Lung (tissue), 12 donors: ENCODE measurements around the gene MSH3. TPM values are rescaled to one million over a fixed set of nuclear protein-coding genes. Genes with fewer than 3 reads are reported as not detected.

Experiments
- ATAC-seq: fragments of 200-7000 bp; cut with Tn5 transposase; one replicate; pipeline ENCODE4 v1.9.1; 2020; ENCODE audit warnings: moderate number of reproducible peaks; ENCODE audit not compliant: insufficient read depth, low FRiP score
- DNase-seq, 3 donors: peaks; one replicate each; pipeline ENCODE4 v3.0.0-alpha.2; 2013 to 2017
- H3K27ac ChIP-seq, 2 donors: one replicate each; pipeline ENCODE4 v1.5.1; 2013; ENCODE audit warnings: mild to moderate bottlenecking in 2 of 2, moderate library complexity in 2 of 2, control low read depth in 1 of 2, inconsistent platforms in 1 of 2, low read depth in 1 of 2, low read length in 1 of 2
- H3K27me3 ChIP-seq, 3 donors: one replicate each; pipeline ENCODE4 v1.5.1; 2013; ENCODE audit warnings: low read length in 2 of 3; ENCODE audit not compliant: control insufficient read depth in 3 of 3, insufficient read depth in 3 of 3
- H3K36me3 ChIP-seq, 4 donors: one replicate each; pipeline ENCODE4 v1.5.1; 2013; ENCODE audit warnings: low read length in 4 of 4, mild to moderate bottlenecking in 1 of 4, moderate library complexity in 1 of 4; ENCODE audit not compliant: control insufficient read depth in 4 of 4, insufficient read depth in 4 of 4
- H3K4me1 ChIP-seq, 5 donors: one replicate each; pipeline ENCODE4 v1.5.1; 2013; ENCODE audit warnings: low read length in 5 of 5, mild to moderate bottlenecking in 2 of 5, moderate library complexity in 1 of 5; ENCODE audit not compliant: control insufficient read depth in 5 of 5, insufficient read depth in 5 of 5
- H3K4me3 ChIP-seq: one replicate; pipeline ENCODE4 v1.5.1; 2013; ENCODE audit warnings: mild to moderate bottlenecking, control low read depth, moderate library complexity
- H3K9ac ChIP-seq, 2 donors: one replicate each; pipeline ENCODE4 v1.5.1; 2013; ENCODE audit warnings: low read length in 2 of 2, control low read depth in 1 of 2; ENCODE audit not compliant: insufficient read depth in 1 of 2
- H3K9me3 ChIP-seq, 4 donors: one replicate each; pipeline ENCODE4 v1.5.1; 2013; ENCODE audit warnings: low read length in 3 of 4, mild to moderate bottlenecking in 1 of 4, moderate library complexity in 1 of 4; ENCODE audit not compliant: control insufficient read depth in 4 of 4, insufficient read depth in 3 of 4
- CTCF ChIP-seq: IDR thresholded peaks from 2 replicates; pipeline ENCODE4 v1.5.1; 2012; ENCODE audit warnings: mild to moderate bottlenecking; ENCODE audit errors: control extremely low read depth, extremely low read depth
- WGBS, 2 donors: extraction: QIAGEN DNeasy Blood & Tissue Kit; methylation state at CpG; one replicate each; pipeline ENCODE4 v1.1.7; 2013; 5-methylcytosine and 5-hydroxymethylcytosine counted together
- polyA plus RNA-seq, 2 donors: library from polyadenylated mRNA; stranded (reverse); fragments of 200-250 nt; gene quantifications; one replicate each; pipeline ENCODE4 v1.2.1, GENCODE V29; 2013
- total RNA-seq, 2 donors: library from RNA; depleted of rRNA in 1 of 2; stranded (reverse); fragments of >200 nt in 1 of 2; gene quantifications; one replicate each; pipeline ENCODE4 v1.2.1, GENCODE V29; 2014 to 2021
- donor health status: control.
- donor health status: control.
- donor health status: Bipolar disorder and iron deficiency.
- donor health status: healthy.
- donor health status: DM: yes; HTN: yes; CAD: no.

MSH3 gene
- total and polyA plus RNA-seq, 4 donors = 2.8 to 29.0 (median 9.6) TPM

GRCh38 chr5:80760680-80761079, 106.2 kb downstream of the MSH3 start:
- DNase-seq = no peak
- no peak for TF ChIP-seq CTCF
- Histone ChIP-seq H3K27me3 (no peaks in the 10 kb centered on the region), H3K27ac (no peak overlapping the region), H3K36me3 (peaks cover 0 to 11% (median under 1%) of the 10 kb centered on the region in 4 donors), H3K9ac (no peak overlapping the region), H3K4me1 (no peaks in the 10 kb centered on the region), H3K4me3 (no peak overlapping the region), H3K9me3 (no peaks in the 10 kb centered on the region)
- 95 to 97% methylated on average over 1 of the region's 1 CpG for WGBS, 2 donors
- ATAC-seq = no peak

- Histone ChIP-seq H3K9ac (no peak overlapping the region), H3K4me3 (no peak overlapping the region), H3K27ac (no peak overlapping the region), H3K27me3 (no peaks in the 10 kb centered on the region), H3K4me1 (no peaks in the 10 kb centered on the region), H3K36me3 (peaks cover 0 to 11% (median 2%) of the 10 kb centered on the region in 4 donors), H3K9me3 (no peaks in the 10 kb centered on the region)
- 89 to 96% methylated on average over 5 of the region's 5 CpGs for WGBS, 2 donors
- DNase-seq = peak in 1 of 3 donors; percentile 18
- no peak for TF ChIP-seq CTCF
- no peak for ATAC-seq
These were observed 106.7 kb downstream of the MSH3 start for GRCh38 chr5:80761176-80761575.

DNA sequence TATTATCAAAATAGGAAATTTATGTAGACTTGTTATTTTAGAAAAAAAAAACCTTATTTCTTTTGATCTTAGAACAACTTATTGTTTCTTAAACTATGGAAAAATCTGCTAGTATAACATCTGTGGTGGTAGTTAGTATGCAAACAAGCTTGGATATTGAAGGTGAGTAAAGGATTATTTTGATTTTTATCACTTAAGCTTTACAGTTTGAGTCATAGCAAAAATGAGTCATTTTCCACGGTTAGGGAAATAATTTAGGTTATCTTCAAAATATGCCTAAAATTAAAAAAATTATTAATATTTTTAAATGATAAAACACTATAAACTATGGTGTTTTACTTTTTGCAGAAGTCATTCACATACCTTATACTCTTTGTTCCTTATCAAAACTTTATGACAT, 107.5 kb downstream of the MSH3 start:
- Histone ChIP-seq H3K9ac (no peak overlapping the region), H3K4me1 (no peaks in the 10 kb centered on the region), H3K27ac (no peak overlapping the region), H3K27me3 (no peaks in the 10 kb centered on the region), H3K36me3 (peaks cover 0 to 11% (median 2%) of the 10 kb centered on the region in 4 donors), H3K4me3 (no peak overlapping the region), H3K9me3 (no peaks in the 10 kb centered on the region)
- no peak for TF ChIP-seq CTCF
- DNase-seq (no peak), ATAC-seq (no peak)
- 80 to 95% methylated on average over 1 of the region's 1 CpG for WGBS, 2 donors

DNA sequence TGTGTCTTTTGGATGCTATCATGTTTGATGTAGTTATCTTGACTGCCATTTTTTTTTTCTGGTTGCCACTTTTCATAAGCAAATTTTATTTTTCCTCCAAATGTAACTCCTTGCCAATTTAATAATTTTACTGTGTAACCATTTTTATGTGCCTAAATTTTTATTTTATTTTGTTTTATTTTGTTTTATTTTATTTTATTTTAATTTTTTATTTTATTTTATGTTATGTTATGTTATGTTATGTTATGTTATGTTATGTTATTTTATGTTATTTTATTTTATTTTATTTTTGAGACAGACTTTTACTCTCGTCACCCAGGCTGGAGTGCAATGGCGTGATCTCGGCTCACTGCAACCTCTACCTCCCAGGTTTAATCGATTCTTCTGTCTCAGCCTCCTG, 108.1 kb downstream of the MSH3 start:
- Histone ChIP-seq H3K9me3 (no peaks in the 10 kb centered on the region), H3K27me3 (no peaks in the 10 kb centered on the region), H3K4me1 (no peaks in the 10 kb centered on the region), H3K36me3 (peaks cover 0 to 11% (median 2%) of the 10 kb centered on the region in 4 donors), H3K27ac (no peak overlapping the region), H3K9ac (no peak overlapping the region), H3K4me3 (no peak overlapping the region)
- no peak for TF ChIP-seq CTCF
- DNase-seq = no peak
- WGBS, 2 donors = 98 to 99% methylated on average over 4 of the region's 4 CpGs
- no peak for ATAC-seq
